ENCODE measurements around the gene IGFN1. TPM values are rescaled to one million over a fixed set of nuclear protein-coding genes. Genes with fewer than 3 reads are reported as not detected.

Gene IGFN1
- total RNA-seq = 0.28 TPM in 1 of 2 replicates, not detected in the other

DNA sequence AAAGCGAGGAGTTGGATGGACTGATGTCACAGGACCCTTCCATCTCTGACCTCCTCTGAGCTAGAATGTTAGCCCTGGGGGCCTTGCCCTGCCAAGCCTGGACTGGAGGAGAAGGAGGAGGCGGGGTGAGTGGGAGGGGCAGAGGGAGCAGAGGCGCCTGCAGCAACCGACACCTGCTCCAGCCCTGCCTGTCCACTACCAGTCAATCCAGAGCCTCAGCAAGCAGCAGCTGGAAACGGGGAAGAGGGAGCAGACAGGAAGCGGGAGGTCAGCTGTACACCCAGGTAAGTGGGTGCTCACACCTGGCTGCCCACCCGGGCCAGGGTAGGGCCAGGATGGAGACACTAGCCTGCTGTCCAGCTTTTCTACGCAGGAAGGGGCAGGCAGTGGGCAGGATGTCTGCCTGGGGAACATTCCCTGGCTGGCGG lies at the start of gene IGFN1:
IGFN1 (plus strand) TSS at position 201 of the 428 bp plus-strand sequence. CDS start 2,470 bp downstream, outside the sequence.

GRCh38 chr1:201154389-201155165 lies 36.0 kb upstream of the IGFN1 start, which contains the start of gene TMEM9:
Gene TMEM9, minus strand, starts transcription at chr1:201154474. Its CDS starts 551 bp downstream, at chr1:201153923.

Other genes with a start within 250 kb of the IGFN1 start
- gene KIF21B, start 167.1 kb upstream of the IGFN1 start, total RNA-seq = 0.19 and 0.28 TPM in 2 replicates
- not detected in 2 replicates for gene CACNA1S, start 78.4 kb upstream of the IGFN1 start, total RNA-seq
- under 0.01 TPM in 1 of 2 replicates, not detected in the other for gene ASCL5, start 63.6 kb upstream of the IGFN1 start, total RNA-seq
- 65.9 and 86.5 TPM in 2 replicates for gene TMEM9, start 36.4 kb upstream of the IGFN1 start, total RNA-seq
- under 0.01 and 0.19 TPM in 2 replicates for gene PKP1, start 92.7 kb downstream of the IGFN1 start, total RNA-seq
- gene TNNT2, start 186.9 kb downstream of the IGFN1 start, total RNA-seq = not detected in 2 replicates
- under 0.01 and 0.19 TPM in 2 replicates for gene LAD1, start 208.5 kb downstream of the IGFN1 start, total RNA-seq
- gene TNNI1, start 230.9 kb downstream of the IGFN1 start, total RNA-seq = not detected in 2 replicates